Small intestine (tissue), 7 donors: ENCODE measurements around the gene ETFB. TPM values are rescaled to one million over a fixed set of nuclear protein-coding genes. Genes with fewer than 3 reads are reported as not detected.

Experiments used
- DNase-seq, 2 donors: peaks; one replicate each; pipeline versions ENCODE4 v3.0.0 to v3.0.0-alpha.2; 2013
- FAIRE-seq: peaks from 2 replicates; lab custom pipeline; 2012; peaks lifted over from hg19 to GRCh38; lab: Jason Lieb, UNC
- H3K27ac ChIP-seq, 3 donors: one replicate each; pipeline ENCODE4 v1.5.1; 2013; ENCODE audit warnings: low read length in 2 of 3, mild to moderate bottlenecking in 2 of 3, control low read depth in 1 of 3, inconsistent platforms in 1 of 3, low read depth in 1 of 3, moderate library complexity in 1 of 3
- H3K27me3 ChIP-seq, 3 donors: one replicate each; pipeline ENCODE4 v1.6.1; 2013; ENCODE audit warnings: low read length in 3 of 3, inconsistent platforms in 1 of 3; ENCODE audit not compliant: control insufficient read depth in 3 of 3, insufficient read depth in 3 of 3
- H3K36me3 ChIP-seq, 3 donors: one replicate each; pipeline ENCODE4 v1.6.1; 2013; ENCODE audit warnings: low read length in 3 of 3, inconsistent platforms in 1 of 3, low read depth in 1 of 3, mild to moderate bottlenecking in 1 of 3, moderate library complexity in 1 of 3; ENCODE audit not compliant: control insufficient read depth in 3 of 3, insufficient read depth in 2 of 3
- H3K4me1 ChIP-seq, 3 donors: one replicate each; pipeline ENCODE4 v1.6.1; 2013; ENCODE audit warnings: low read length in 2 of 3, inconsistent platforms in 1 of 3, low read depth in 1 of 3, mild to moderate bottlenecking in 1 of 3, moderate library complexity in 1 of 3; ENCODE audit not compliant: control insufficient read depth in 3 of 3, insufficient read depth in 2 of 3
- H3K4me3 ChIP-seq, 3 donors: one replicate each; pipeline ENCODE4 v1.5.1; 2013; ENCODE audit warnings: low read length in 3 of 3, control low read depth in 1 of 3, inconsistent platforms in 1 of 3, low read depth in 1 of 3, mild to moderate bottlenecking in 1 of 3, moderate library complexity in 1 of 3
- H3K9me3 ChIP-seq, 2 donors: one replicate each; pipeline ENCODE4 v1.6.1; 2013; ENCODE audit warnings: low read depth in 1 of 2, low read length in 1 of 2; ENCODE audit not compliant: control insufficient read depth in 2 of 2, insufficient read depth in 1 of 2
- WGBS, 3 donors: extraction: QIAGEN DNeasy Blood & Tissue Kit; methylation state at CpG; one replicate each; pipeline ENCODE4 v1.1.7; 2013; 5-methylcytosine and 5-hydroxymethylcytosine counted together
- polyA plus RNA-seq, 4 donors: library from polyadenylated mRNA; stranded (reverse) in 3 of 4; unstranded in 1 of 4; fragments of 200-250 nt in 3 of 4; fragments of 120-200 nt in 1 of 4; gene quantifications; one replicate each; pipeline versions ENCODE4 v1.2.1 to v1.2.3, GENCODE V29; 2013
- donor health status: healthy with polysubstance abuse.
- donor health status: control.
- donor health status: control.
- donor health status: Bipolar disorder and iron deficiency.
- donor health status: healthy.

The ETFB gene
- polyA plus RNA-seq, 4 donors, result 178 to 412 (median 249) TPM

- no peaks in the 10 kb centered on the region for H3K9me3 ChIP-seq
- H3K36me3 ChIP-seq, result peaks cover 0 to 13% (median 0%) of the 10 kb centered on the region in 3 donors
- peak overlapping the region; percentile 63 to 98 (median 81) for H3K4me3 ChIP-seq
- H3K4me1 ChIP-seq, result peaks cover 0 to 40% (median 3%) of the 10 kb centered on the region in 3 donors
- peak; percentile 66 to 81 for DNase-seq
- H3K27me3 ChIP-seq, result no peaks in the 10 kb centered on the region
- FAIRE-seq, result no peak
- H3K27ac ChIP-seq, result peak overlapping the region; percentile 94 to 97 (median 97)
- 9 to 20% (median 14%) methylated on average over 10 of the region's 10 CpGs for WGBS, 3 donors
Observed at GRCh38 chr19:51365211-51365964, 800 bp downstream of the ETFB start.

GRCh38 chr19:51364200-51365106 lies 1.7 kb downstream of the ETFB start:
- Histone ChIP-seq H3K9me3 (no peaks in the 10 kb centered on the region), H3K4me3 (no peak overlapping the region), H3K36me3 (peaks cover 0 to 19% (median 0%) of the 10 kb centered on the region in 3 donors), H3K27ac (peak overlapping the region; percentile 16 to 95 (median 28)), H3K27me3 (no peaks in the 10 kb centered on the region), H3K4me1 (peaks cover 0 to 40% (median 3%) of the 10 kb centered on the region in 3 donors)
- 60 to 75% (median 63%) methylated on average over 15 of the region's 15 CpGs for WGBS, 3 donors
- DNase-seq (peak in 1 of 2 donors; percentile 33), FAIRE-seq (no peak)

DNA sequence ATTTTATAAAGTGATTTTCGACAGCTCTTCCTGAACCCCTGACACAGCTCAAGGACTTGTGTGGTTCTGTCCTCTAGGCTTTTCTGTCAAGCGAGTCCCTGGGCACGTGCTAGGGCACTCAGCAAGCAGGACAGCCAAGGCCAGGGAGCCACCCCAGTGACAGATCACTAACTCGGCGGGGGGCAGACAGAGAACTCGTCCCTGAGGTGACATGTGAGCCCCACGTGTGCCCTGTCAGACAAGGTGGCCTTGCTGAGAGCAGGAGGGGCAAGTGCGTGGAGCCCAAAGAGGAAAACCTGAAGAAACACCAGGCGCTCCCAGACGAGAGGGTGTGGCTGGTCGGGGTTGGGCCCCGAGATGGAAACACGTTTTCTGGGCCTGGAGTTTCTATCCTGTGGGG lies 4.9 kb downstream of the ETFB start:
- Histone ChIP-seq H3K4me1 (peaks cover 0 to 34% (median 3%) of the 10 kb centered on the region in 3 donors), H3K36me3 (peaks cover 0 to 31% (median 0%) of the 10 kb centered on the region in 3 donors), H3K9me3 (no peaks in the 10 kb centered on the region), H3K4me3 (no peak overlapping the region), H3K27ac (peak overlapping the region in 1 of 3 donors; percentile 45), H3K27me3 (no peaks in the 10 kb centered on the region)
- FAIRE-seq (no peak), DNase-seq (peak in 1 of 2 donors; percentile 57)
- 71 to 85% (median 75%) methylated on average over 13 of the region's 13 CpGs for WGBS, 3 donors

DNA sequence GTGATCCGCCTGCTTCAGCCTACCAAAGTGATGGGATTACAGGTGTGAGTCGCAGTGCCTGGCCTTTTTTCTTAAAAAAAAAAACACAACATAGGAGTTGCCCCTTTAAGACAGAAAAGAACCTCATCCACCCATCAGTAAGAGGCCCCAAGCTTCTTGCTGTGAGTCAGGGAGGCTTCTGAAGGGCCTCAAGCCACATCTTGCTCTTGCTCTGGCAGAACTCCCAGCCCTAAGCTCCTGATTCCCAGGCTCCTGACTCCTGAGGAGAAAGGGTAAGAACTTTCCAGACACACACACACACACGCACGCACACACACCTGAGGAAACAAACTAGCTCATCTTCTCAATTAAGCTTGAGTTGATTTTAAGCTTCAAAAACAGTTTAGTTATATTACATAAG lies 6.9 kb downstream of the ETFB start:
- H3K4me3 ChIP-seq, result no peak overlapping the region
- H3K27ac ChIP-seq, result no peak overlapping the region
- H3K9me3 ChIP-seq, result no peaks in the 10 kb centered on the region
- peaks cover 0 to 27% (median 0%) of the 10 kb centered on the region in 3 donors for H3K36me3 ChIP-seq
- FAIRE-seq (no peak), DNase-seq (no peak)
- WGBS, 3 donors, result 92 to 97% (median 94%) methylated on average over 4 of the region's 4 CpGs
- peaks cover 0 to 30% (median 3%) of the 10 kb centered on the region in 3 donors for H3K4me1 ChIP-seq
- no peaks in the 10 kb centered on the region for H3K27me3 ChIP-seq

DNA sequence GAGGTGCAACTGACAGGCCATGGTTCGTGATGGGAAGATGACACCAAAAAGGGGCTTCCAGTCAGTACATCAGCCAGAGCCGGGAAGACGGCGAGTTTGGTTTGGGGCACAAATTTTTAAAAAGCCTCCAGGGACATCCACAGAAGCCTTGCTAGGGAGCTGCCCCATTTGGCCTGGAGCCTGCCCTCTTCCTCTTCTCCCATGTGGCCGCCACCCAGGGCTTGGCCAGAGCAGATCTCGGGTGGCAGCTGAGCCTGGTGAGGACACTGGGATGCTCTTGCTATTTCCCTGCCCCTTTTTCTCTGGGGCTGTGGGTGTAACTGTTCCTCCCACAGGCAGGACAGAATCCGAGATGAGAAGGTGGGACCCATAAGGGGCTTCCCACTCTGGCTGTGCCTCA lies 8.2 kb downstream of the ETFB start:
- WGBS, 3 donors, result 89% methylated on average over 7 of the region's 7 CpGs
- Histone ChIP-seq H3K4me3 (no peak overlapping the region), H3K9me3 (no peaks in the 10 kb centered on the region), H3K27me3 (no peaks in the 10 kb centered on the region), H3K4me1 (peaks cover 0 to 16% (median 3%) of the 10 kb centered on the region in 3 donors), H3K27ac (no peak overlapping the region), H3K36me3 (peaks cover 0 to 32% (median 0%) of the 10 kb centered on the region in 3 donors)
- FAIRE-seq, result no peak
- DNase-seq, result no peak

DNA sequence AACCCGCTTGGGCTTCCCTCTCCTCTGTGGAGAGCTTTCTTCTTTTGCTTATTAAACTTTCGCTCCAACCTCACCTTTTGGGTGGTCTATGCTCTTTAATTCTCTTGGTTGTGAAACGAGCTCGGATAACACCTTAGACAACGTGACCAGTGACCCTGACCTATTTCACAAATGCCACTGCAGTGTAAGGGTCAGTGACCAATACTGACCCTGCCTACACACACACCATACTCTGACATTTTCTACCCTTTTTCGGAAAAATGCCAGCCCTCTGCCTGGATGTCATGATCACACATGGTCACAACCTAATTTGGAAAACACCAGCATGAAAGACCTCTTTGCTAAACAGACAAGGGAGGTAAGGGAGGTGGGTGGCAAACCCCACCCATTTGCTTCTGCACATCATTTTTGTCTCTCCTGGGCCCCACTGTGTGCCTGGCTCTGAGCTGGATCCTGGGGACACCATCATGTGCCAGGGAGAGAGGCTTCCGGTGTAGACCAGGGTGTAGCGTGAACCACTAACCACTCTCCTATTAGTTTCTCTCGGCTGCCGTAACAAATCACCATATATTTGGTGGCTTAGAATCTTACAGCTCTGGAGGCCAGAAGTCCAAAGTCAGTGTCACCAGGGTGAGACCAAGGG lies 9.9 kb downstream of the ETFB start:
- peaks cover 0 to 2% (median 0%) of the 10 kb centered on the region in 3 donors for H3K4me1 ChIP-seq
- no peak overlapping the region for H3K27ac ChIP-seq
- FAIRE-seq (no peak), DNase-seq (no peak)
- 95 to 98% (median 96%) methylated on average over 10 of the region's 10 CpGs for WGBS, 3 donors
- H3K9me3 ChIP-seq, result no peaks in the 10 kb centered on the region
- no peak overlapping the region for H3K4me3 ChIP-seq
- peaks cover 2 to 45% (median 4%) of the 10 kb centered on the region in 3 donors for H3K36me3 ChIP-seq
- H3K27me3 ChIP-seq, result no peaks in the 10 kb centered on the region

- FAIRE-seq (no peak), DNase-seq (peak in 1 of 2 donors; percentile 55)
- H3K9me3 ChIP-seq, result no peaks in the 10 kb centered on the region
Observed at GRCh38 chr19:51354742-51355148, 11.4 kb downstream of the ETFB start.

More at GRCh38 chr19:51354742-51355148, 11.4 kb downstream of the ETFB start:
- H3K4me1 ChIP-seq, result no peaks in the 10 kb centered on the region
- H3K4me3 ChIP-seq, result no peak overlapping the region
- 28 to 39% (median 35%) methylated on average over 8 of the region's 8 CpGs for WGBS, 3 donors
- peaks cover 4 to 49% (median 4%) of the 10 kb centered on the region in 3 donors for H3K36me3 ChIP-seq
- no peaks in the 10 kb centered on the region for H3K27me3 ChIP-seq
- no peak overlapping the region for H3K27ac ChIP-seq
